Osteocyte (in vitro differentiated cells): ENCODE measurements around the gene FOXC1. TPM values are rescaled to one million over a fixed set of nuclear protein-coding genes. Genes with fewer than 3 reads are reported as not detected.

ENCODE experiments used
- DNase-seq: peaks from one replicate; pipeline ENCODE4 v3.0.0; 2021; ENCODE audit warnings: mixed read lengths; ENCODE audit not compliant: unreplicated experiment; ENCODE audit errors: extremely low spot score
- H3K27ac Mint-ChIP-seq: one replicate; pipeline ENCODE4 v1.8.0; 2021; ENCODE audit warnings: mild to moderate bottlenecking, mixed read lengths; ENCODE audit not compliant: unreplicated experiment
- H3K27me3 Mint-ChIP-seq: one replicate; pipeline ENCODE4 v1.8.0; 2021; ENCODE audit warnings: mixed read lengths; ENCODE audit not compliant: unreplicated experiment
- H3K36me3 Mint-ChIP-seq: one replicate; pipeline ENCODE4 v1.8.0; 2021; ENCODE audit warnings: mixed read lengths; ENCODE audit not compliant: unreplicated experiment
- H3K4me1 Mint-ChIP-seq: one replicate; pipeline ENCODE4 v1.8.0; 2021; ENCODE audit warnings: mixed read lengths; ENCODE audit not compliant: unreplicated experiment
- H3K4me3 Mint-ChIP-seq: one replicate; pipeline ENCODE4 v1.8.0; 2021; ENCODE audit warnings: mild to moderate bottlenecking, moderate library complexity, mixed read lengths; ENCODE audit not compliant: unreplicated experiment
- H3K9me3 Mint-ChIP-seq: one replicate; pipeline ENCODE4 v1.8.0; 2021; ENCODE audit warnings: mixed read lengths; ENCODE audit not compliant: unreplicated experiment
- total RNA-seq: library from RNA; stranded (reverse); gene quantifications from 2 replicates; pipeline ENCODE4 v1.2.1, GENCODE V29; 2021
- TF ChIP-seq, protein P1 (sequence below): fragments of 200-600 bp; sonication (generic); IDR thresholded peaks from 2 replicates; pipeline ENCODE4 v1.5.0; 2021; ENCODE audit warnings: antibody characterized with exemption, mild to moderate bottlenecking, moderate library complexity

The FOXC1 gene
- total RNA-seq, 1 donor from 2014 or later: 106 TPM

DNA sequence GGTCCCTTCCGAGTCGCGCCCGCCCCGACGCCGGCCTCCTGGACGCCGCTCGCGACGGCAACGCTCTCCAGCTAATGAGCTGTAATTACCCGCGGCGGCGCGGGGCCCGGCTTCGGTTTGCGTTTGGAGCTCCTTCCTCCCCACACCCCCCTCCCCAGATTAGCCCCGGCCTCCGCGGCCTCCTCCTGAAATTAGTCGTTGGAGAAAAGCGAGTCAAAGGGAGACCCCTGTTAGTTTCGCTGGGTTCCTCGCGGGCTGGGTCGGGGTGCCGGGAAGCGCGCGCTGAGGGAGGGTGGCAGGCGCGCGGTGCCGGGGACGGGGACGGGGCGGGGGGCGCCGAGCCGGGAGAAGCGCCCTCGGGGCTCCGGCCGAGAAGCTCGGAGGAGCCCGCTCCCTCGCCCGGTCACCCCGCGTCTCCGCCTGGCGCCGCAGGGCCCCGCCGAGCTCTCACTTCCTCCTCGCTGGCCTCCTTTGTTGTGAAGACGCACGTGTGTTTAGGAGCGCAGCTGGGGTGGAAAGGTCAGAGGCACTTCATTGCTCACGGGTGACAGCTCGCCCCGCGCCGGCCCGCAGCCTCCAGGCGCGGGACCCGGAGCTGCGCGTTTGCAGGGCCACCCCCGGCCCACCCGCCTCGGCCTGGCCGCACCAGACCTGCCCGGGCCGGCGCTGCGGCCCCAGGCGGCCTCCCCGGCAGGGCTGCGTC, 4.9 kb downstream of the FOXC1 start:
- TF ChIP-seq, protein P1, sequence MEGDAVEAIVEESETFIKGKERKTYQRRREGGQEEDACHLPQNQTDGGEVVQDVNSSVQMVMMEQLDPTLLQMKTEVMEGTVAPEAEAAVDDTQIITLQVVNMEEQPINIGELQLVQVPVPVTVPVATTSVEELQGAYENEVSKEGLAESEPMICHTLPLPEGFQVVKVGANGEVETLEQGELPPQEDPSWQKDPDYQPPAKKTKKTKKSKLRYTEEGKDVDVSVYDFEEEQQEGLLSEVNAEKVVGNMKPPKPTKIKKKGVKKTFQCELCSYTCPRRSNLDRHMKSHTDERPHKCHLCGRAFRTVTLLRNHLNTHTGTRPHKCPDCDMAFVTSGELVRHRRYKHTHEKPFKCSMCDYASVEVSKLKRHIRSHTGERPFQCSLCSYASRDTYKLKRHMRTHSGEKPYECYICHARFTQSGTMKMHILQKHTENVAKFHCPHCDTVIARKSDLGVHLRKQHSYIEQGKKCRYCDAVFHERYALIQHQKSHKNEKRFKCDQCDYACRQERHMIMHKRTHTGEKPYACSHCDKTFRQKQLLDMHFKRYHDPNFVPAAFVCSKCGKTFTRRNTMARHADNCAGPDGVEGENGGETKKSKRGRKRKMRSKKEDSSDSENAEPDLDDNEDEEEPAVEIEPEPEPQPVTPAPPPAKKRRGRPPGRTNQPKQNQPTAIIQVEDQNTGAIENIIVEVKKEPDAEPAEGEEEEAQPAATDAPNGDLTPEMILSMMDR: no peak
- H3K9me3 Mint-ChIP-seq: no peaks in the 10 kb centered on the region
- peak overlapping the region; percentile 92 for H3K4me3 Mint-ChIP-seq
- peaks cover 35% of the 10 kb centered on the region for H3K36me3 Mint-ChIP-seq
- peaks cover 34% of the 10 kb centered on the region for H3K4me1 Mint-ChIP-seq
- no peak for DNase-seq
- H3K27ac Mint-ChIP-seq: peak overlapping the region; percentile 88
- H3K27me3 Mint-ChIP-seq: no peaks in the 10 kb centered on the region

DNA sequence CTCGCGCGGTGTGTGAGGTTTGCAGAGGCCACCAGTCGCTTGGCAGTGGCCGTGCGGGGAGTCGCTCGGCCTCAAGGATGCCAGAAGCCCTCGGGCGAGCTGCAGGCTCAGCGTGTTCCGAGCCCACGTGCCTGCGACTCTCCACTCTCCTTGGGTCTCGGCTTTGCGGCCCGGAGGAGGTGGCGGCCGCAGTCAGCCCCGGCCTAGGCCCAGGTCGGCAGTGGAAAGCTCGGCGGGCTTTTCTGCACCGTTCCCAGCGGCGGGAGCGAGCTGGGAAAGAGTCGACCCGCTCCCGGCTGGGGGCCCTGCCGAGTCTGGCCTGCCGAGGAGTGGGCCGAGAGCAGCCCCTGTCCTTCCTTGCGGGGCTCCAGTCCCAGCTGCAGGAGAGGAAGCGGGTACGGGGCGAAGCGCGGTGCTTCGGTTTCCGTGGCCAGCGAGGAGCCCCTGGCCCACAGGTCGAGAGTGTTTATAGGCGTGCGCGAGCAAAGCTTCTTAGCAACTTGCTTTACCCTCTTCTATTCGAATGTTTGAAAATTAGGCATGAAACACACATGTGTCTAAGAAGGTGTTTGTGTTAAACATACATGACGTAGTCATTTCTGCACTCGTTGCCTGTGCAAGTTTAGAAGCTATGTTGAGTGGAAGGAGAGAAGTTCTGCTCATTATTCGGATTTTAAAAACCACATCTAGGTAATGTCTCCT, 5.6 kb downstream of the FOXC1 start:
- Mint-ChIP-seq H3K4me3 (peak overlapping the region; percentile 83), H3K36me3 (peaks cover 35% of the 10 kb centered on the region), H3K27me3 (no peaks in the 10 kb centered on the region), H3K9me3 (no peaks in the 10 kb centered on the region), H3K4me1 (peaks cover 34% of the 10 kb centered on the region), H3K27ac (peak overlapping the region; percentile 88)
- TF ChIP-seq, protein P1: no peak
- DNase-seq: no peak

DNA sequence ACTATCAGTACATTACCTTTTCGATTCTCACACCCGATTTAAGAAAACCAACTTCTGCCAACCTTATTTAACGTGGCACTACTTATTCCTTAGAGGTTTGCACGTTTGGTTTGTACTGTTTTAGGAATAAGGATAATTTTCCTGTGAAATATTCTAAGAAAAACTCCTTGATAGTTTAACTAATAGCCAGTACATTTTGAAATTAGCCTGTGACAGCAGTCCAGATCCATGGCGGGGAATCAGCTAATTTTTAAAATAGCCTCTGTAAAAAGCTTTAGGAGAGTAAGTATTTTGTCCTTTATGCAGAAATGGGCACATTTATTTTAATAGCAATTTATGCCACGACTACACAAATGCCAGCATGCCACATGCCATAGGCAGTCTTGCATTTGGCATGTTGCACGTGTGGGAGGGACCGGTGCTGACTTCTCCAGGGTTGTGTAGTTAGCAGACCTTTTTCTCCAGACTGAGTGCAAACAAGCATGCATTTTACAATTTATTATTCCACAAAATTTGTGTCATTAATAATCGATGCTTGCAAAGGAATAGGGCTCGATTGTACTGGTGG, 6.2 kb downstream of the FOXC1 start:
- peaks cover 36% of the 10 kb centered on the region for H3K4me1 Mint-ChIP-seq
- TF ChIP-seq, protein P1: no peak
- peaks cover 32% of the 10 kb centered on the region for H3K36me3 Mint-ChIP-seq
- DNase-seq: no peak
- H3K9me3 Mint-ChIP-seq: no peaks in the 10 kb centered on the region
- H3K27ac Mint-ChIP-seq: peak overlapping the region; percentile 88
- H3K27me3 Mint-ChIP-seq: no peaks in the 10 kb centered on the region
- H3K4me3 Mint-ChIP-seq: peak overlapping the region; percentile 83

DNA sequence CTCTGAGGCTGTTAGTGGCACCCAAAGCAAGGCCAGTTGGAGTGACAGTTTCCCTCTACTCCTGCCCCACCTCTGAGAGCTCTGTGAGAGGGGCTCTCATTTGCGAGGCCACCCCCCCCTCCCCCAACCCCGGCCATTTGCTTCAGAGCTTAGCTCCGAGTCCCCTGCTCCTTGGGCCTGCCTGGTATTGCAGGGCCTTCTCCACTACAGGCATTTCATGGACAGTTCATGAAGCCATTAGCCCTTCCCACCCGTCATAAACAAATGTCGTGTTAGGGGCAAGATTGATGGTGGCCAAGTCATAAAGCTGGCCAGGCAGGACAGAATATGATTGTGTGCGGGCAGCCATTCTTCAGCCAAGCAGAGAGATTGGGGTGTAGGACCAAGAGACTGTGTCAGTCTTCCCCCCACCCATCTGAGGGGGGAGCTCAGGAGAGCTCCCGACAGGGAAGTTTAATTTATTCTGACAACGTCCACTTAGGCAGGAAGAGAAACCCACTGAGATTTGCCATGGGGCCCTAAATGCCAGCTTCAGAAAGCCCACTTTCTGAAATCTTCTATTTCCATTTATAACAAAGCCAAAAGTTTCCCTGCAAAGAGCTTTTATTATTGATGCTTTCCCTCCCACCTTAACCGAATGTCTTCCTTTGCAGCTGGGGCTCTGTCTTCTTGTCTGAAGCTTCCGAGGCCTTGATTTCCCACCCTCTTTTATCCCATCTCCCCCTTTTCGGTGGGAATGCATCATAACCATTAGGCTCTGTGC, 7.2 kb downstream of the FOXC1 start:
- Mint-ChIP-seq H3K27ac (peak overlapping the region; percentile 88), H3K9me3 (no peaks in the 10 kb centered on the region), H3K4me1 (peaks cover 44% of the 10 kb centered on the region), H3K27me3 (no peaks in the 10 kb centered on the region), H3K36me3 (peaks cover 31% of the 10 kb centered on the region), H3K4me3 (peak overlapping the region; percentile 83)
- TF ChIP-seq, protein P1: no peak
- no peak for DNase-seq
